Measurements from ENCODE around the gene CD101.

Gene CD101

GRCh38 chr1:116986421-116987255 is 14.9 kb upstream of the CD101 start:
- DNase-seq (ENCODE audit: low spot score) = peak; percentile 12

- peak; percentile 64 for DNase-seq (ENCODE audit: low spot score)
Measured at GRCh38 chr1:116987256-116987555, 14.4 kb upstream of the CD101 start.

GRCh38 chr1:116988248-116988647 is 13.3 kb upstream of the CD101 start:
- no peak for DNase-seq (ENCODE audit: low spot score)

GRCh38 chr1:116988908-116989307 is 12.7 kb upstream of the CD101 start:
- no peak for DNase-seq (ENCODE audit: low spot score)

GRCh38 chr1:116989835-116990234 is 11.7 kb upstream of the CD101 start:
- DNase-seq (ENCODE audit: low spot score) = no peak

GRCh38 chr1:116990612-116991151 is 10.9 kb upstream of the CD101 start:
- no peak for DNase-seq (ENCODE audit: low spot score)

- DNase-seq (ENCODE audit: low spot score) = no peak
Measured at GRCh38 chr1:116991171-116991845, 10.3 kb upstream of the CD101 start.

GRCh38 chr1:116991918-116992317 is 9.6 kb upstream of the CD101 start:
- no peak for DNase-seq (ENCODE audit: low spot score)

- DNase-seq (ENCODE audit: low spot score) = no peak
Measured at GRCh38 chr1:116993286-116993685, 8.3 kb upstream of the CD101 start.

- DNase-seq (ENCODE audit: low spot score) = no peak
Measured at GRCh38 chr1:116994411-116994810, 7.1 kb upstream of the CD101 start.

- no peak for DNase-seq (ENCODE audit: low spot score)
Measured at GRCh38 chr1:116997066-116997465, 4.5 kb upstream of the CD101 start.

- DNase-seq (ENCODE audit: low spot score) = no peak
Measured at GRCh38 chr1:116997636-116998035, 3.9 kb upstream of the CD101 start.

- DNase-seq (ENCODE audit: low spot score) = no peak
Measured at GRCh38 chr1:116999596-116999995, 2.0 kb upstream of the CD101 start.

- no peak for DNase-seq (ENCODE audit: low spot score)
Measured at GRCh38 chr1:117000142-117000541, 1.4 kb upstream of the CD101 start.

GRCh38 chr1:117003223-117003875 is 1.8 kb downstream of the CD101 start:
- DNase-seq (ENCODE audit: low spot score) = no peak

- no peak for DNase-seq (ENCODE audit: low spot score)
Measured at GRCh38 chr1:117007719-117008013, 6.1 kb downstream of the CD101 start.

- DNase-seq (ENCODE audit: low spot score) = no peak
Measured at GRCh38 chr1:117008656-117009055, 7.1 kb downstream of the CD101 start.

- DNase-seq (ENCODE audit: low spot score) = peak; percentile 10
Measured at GRCh38 chr1:117009132-117009531, 7.6 kb downstream of the CD101 start.

- no peak for DNase-seq (ENCODE audit: low spot score)
Measured at GRCh38 chr1:117010310-117010969, 8.9 kb downstream of the CD101 start.

- DNase-seq (ENCODE audit: low spot score) = no peak
Measured at GRCh38 chr1:117011334-117011733, 9.8 kb downstream of the CD101 start.

GRCh38 chr1:117013309-117013858 is 11.8 kb downstream of the CD101 start:
- DNase-seq (ENCODE audit: low spot score) = no peak

GRCh38 chr1:117014209-117014608 is 12.6 kb downstream of the CD101 start:
- no peak for DNase-seq (ENCODE audit: low spot score)
